Measurements from ENCODE around the gene KIR2DL1.

Gene KIR2DL1

DNA sequence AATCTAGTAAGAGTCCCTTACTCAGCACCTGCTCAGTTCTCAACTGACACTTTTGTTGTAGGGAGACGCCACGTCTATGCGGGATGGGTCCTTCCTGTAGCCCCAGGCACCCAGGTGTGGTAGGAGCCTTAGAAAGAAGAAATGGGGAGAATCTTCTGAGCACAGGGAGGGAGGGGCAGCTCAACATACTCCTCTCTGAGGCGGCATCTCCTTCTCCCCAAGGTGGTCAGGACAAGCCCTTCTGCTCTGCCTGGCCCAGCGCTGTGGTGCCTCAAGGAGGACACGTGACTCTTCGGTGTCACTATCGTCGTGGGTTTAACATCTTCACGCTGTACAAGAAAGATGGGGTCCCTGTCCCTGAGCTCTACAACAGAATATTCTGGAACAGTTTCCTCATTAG lies 35.0 kb downstream of the KIR2DL1 start:
- no peak for ATAC-seq
- TF ChIP-seq ISL1 (CRISPR knock-in tag; IDR thresholded peaks at IDR 0.05) (no peak), PPARA (CRISPR knock-in tag; IDR thresholded peaks at IDR 0.05; ENCODE audit: borderline replicate concordance) (no peak), ZFP3 (CRISPR knock-in tag; IDR thresholded peaks at IDR 0.05) (no peak), ZFP30 (CRISPR knock-in tag; IDR thresholded peaks at IDR 0.05) (no peak), ZC3H10 (CRISPR knock-in tag; IDR thresholded peaks at IDR 0.05) (no peak), CSDC2 (CRISPR knock-in tag; IDR thresholded peaks at IDR 0.05) (no peak), GLIS3 (CRISPR knock-in tag; IDR thresholded peaks at IDR 0.05) (no peak), ZNF565 (CRISPR knock-in tag; conservative IDR thresholded peaks at IDR 0.05; ENCODE audit: low read depth) (no peak), SNAI2 (CRISPR knock-in tag; IDR thresholded peaks at IDR 0.05) (no peak), OSR1 (CRISPR knock-in tag; IDR thresholded peaks at IDR 0.05) (no peak)
- TF ChIP-seq, protein P1, sequence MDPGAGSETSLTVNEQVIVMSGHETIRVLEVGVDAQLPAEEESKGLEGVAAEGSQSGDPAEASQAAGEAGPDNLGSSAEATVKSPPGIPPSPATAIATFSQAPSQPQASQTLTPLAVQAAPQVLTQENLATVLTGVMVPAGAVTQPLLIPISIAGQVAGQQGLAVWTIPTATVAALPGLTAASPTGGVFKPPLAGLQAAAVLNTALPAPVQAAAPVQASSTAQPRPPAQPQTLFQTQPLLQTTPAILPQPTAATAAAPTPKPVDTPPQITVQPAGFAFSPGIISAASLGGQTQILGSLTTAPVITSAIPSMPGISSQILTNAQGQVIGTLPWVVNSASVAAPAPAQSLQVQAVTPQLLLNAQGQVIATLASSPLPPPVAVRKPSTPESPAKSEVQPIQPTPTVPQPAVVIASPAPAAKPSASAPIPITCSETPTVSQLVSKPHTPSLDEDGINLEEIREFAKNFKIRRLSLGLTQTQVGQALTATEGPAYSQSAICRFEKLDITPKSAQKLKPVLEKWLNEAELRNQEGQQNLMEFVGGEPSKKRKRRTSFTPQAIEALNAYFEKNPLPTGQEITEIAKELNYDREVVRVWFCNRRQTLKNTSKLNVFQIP (CRISPR knock-in tag; IDR thresholded peaks at IDR 0.05; ENCODE audit: borderline replicate concordance, low read depth) = no peak
- TF ChIP-seq, protein P2, sequence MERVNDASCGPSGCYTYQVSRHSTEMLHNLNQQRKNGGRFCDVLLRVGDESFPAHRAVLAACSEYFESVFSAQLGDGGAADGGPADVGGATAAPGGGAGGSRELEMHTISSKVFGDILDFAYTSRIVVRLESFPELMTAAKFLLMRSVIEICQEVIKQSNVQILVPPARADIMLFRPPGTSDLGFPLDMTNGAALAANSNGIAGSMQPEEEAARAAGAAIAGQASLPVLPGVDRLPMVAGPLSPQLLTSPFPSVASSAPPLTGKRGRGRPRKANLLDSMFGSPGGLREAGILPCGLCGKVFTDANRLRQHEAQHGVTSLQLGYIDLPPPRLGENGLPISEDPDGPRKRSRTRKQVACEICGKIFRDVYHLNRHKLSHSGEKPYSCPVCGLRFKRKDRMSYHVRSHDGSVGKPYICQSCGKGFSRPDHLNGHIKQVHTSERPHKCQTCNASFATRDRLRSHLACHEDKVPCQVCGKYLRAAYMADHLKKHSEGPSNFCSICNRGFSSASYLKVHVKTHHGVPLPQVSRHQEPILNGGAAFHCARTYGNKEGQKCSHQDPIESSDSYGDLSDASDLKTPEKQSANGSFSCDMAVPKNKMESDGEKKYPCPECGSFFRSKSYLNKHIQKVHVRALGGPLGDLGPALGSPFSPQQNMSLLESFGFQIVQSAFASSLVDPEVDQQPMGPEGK (CRISPR knock-in tag; IDR thresholded peaks at IDR 0.05; ENCODE audit: borderline replicate concordance) = no peak
- TF ChIP-seq, protein P3, sequence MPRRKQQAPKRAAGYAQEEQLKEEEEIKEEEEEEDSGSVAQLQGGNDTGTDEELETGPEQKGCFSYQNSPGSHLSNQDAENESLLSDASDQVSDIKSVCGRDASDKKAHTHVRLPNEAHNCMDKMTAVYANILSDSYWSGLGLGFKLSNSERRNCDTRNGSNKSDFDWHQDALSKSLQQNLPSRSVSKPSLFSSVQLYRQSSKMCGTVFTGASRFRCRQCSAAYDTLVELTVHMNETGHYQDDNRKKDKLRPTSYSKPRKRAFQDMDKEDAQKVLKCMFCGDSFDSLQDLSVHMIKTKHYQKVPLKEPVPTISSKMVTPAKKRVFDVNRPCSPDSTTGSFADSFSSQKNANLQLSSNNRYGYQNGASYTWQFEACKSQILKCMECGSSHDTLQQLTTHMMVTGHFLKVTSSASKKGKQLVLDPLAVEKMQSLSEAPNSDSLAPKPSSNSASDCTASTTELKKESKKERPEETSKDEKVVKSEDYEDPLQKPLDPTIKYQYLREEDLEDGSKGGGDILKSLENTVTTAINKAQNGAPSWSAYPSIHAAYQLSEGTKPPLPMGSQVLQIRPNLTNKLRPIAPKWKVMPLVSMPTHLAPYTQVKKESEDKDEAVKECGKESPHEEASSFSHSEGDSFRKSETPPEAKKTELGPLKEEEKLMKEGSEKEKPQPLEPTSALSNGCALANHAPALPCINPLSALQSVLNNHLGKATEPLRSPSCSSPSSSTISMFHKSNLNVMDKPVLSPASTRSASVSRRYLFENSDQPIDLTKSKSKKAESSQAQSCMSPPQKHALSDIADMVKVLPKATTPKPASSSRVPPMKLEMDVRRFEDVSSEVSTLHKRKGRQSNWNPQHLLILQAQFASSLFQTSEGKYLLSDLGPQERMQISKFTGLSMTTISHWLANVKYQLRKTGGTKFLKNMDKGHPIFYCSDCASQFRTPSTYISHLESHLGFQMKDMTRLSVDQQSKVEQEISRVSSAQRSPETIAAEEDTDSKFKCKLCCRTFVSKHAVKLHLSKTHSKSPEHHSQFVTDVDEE (CRISPR knock-in tag; IDR thresholded peaks at IDR 0.05) = no peak
- TF ChIP-seq, protein P4, sequence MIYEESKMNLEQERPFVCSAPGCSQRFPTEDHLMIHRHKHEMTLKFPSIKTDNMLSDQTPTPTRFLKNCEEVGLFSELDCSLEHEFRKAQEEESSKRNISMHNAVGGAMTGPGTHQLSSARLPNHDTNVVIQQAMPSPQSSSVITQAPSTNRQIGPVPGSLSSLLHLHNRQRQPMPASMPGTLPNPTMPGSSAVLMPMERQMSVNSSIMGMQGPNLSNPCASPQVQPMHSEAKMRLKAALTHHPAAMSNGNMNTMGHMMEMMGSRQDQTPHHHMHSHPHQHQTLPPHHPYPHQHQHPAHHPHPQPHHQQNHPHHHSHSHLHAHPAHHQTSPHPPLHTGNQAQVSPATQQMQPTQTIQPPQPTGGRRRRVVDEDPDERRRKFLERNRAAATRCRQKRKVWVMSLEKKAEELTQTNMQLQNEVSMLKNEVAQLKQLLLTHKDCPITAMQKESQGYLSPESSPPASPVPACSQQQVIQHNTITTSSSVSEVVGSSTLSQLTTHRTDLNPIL (CRISPR knock-in tag; IDR thresholded peaks at IDR 0.05; ENCODE audit: low read depth) = no peak

DNA sequence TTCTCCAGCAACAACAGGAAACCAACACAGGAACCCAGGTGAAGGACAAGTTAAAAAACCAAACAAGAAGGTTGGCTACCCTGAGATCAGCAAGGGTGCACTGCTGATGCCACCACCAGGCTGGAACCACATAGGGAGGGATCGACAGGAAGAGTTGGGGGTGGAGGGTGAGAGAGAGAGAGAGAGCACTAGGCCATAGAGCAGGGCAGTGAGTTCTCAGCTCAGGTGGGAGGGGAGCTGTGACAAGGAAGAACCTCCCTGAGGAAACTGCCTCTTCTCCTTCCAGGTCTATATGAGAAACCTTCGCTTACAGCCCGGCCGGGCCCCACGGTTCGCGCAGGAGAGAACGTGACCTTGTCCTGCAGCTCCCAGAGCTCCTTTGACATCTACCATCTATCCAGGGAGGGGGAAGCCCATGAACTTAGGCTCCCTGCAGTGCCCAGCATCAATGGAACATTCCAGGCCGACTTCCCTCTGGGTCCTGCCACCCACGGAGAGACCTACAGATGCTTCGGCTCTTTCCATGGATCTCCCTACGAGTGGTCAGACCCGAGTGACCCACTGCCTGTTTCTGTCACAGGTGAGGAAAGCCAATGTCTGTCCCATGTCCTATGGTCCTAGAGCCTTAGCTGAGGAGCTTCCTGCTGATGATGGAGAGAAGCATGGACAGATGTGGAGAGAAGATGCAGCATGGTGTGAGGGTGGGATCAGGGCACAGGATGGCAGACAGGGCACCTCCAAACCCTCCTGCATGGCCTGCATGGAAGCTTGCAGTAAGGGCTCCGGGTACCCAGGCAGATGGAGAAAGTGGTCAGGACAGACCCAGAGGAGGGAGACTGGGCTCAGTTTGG lies 36.3 kb downstream of the KIR2DL1 start:
- TF ChIP-seq TOX (CRISPR knock-in tag; IDR thresholded peaks at IDR 0.05; ENCODE audit: borderline replicate concordance) (no peak), ARNTL (CRISPR knock-in tag; IDR thresholded peaks at IDR 0.05; ENCODE audit: borderline replicate concordance, low read depth) (no peak), PPARA (CRISPR knock-in tag; IDR thresholded peaks at IDR 0.05; ENCODE audit: borderline replicate concordance) (no peak), SNAI2 (CRISPR knock-in tag; IDR thresholded peaks at IDR 0.05) (no peak), CSDC2 (CRISPR knock-in tag; IDR thresholded peaks at IDR 0.05) (no peak)
- TF ChIP-seq, protein P3 (CRISPR knock-in tag; IDR thresholded peaks at IDR 0.05) = no peak
- ATAC-seq = no peak

DNA sequence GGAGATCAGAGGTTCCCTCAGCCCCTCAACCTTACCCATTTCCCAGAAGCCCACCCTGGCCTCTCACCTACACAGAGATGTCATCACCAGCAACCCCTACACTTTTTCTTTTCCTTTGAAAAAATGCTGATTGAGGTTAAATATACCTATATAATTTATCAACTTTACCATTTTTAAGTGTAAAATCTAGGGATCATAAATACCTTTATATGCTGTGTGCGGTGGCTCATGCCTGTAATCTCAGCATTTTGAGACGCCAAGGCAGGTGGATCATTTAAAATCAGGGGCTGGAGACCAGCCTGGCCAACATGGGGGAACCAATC lies 36.9 kb downstream of the KIR2DL1 start:
- no peak for ATAC-seq
- no peak for TF ChIP-seq TOX (CRISPR knock-in tag; IDR thresholded peaks at IDR 0.05; ENCODE audit: borderline replicate concordance)
- TF ChIP-seq ZNF70 (CRISPR knock-in tag; IDR thresholded peaks at IDR 0.05) = no peak
- TF ChIP-seq GLIS3 (CRISPR knock-in tag; IDR thresholded peaks at IDR 0.05) = no peak
- TF ChIP-seq OSR1 (CRISPR knock-in tag; IDR thresholded peaks at IDR 0.05) = no peak
- TF ChIP-seq, protein P1 (CRISPR knock-in tag; IDR thresholded peaks at IDR 0.05; ENCODE audit: borderline replicate concordance, low read depth) = no peak
- TF ChIP-seq ZC3H10 (CRISPR knock-in tag; IDR thresholded peaks at IDR 0.05) = no peak
- no peak for TF ChIP-seq ZNF8 (CRISPR knock-in tag; IDR thresholded peaks at IDR 0.05)
- TF ChIP-seq ARNTL (CRISPR knock-in tag; IDR thresholded peaks at IDR 0.05; ENCODE audit: borderline replicate concordance, low read depth) = no peak
- no peak for TF ChIP-seq ZNF565 (CRISPR knock-in tag; conservative IDR thresholded peaks at IDR 0.05; ENCODE audit: low read depth)
- TF ChIP-seq ZFP3 (CRISPR knock-in tag; IDR thresholded peaks at IDR 0.05) = no peak
- TF ChIP-seq RARB (CRISPR knock-in tag; IDR thresholded peaks at IDR 0.05) = no peak
- no peak for TF ChIP-seq ISL1 (CRISPR knock-in tag; IDR thresholded peaks at IDR 0.05)
- TF ChIP-seq BACH2 (CRISPR knock-in tag; IDR thresholded peaks at IDR 0.05; ENCODE audit: borderline replicate concordance) = no peak
- TF ChIP-seq, protein P4 (CRISPR knock-in tag; IDR thresholded peaks at IDR 0.05; ENCODE audit: low read depth) = no peak
- no peak for TF ChIP-seq SNAI2 (CRISPR knock-in tag; IDR thresholded peaks at IDR 0.05)
- no peak for TF ChIP-seq PPARA (CRISPR knock-in tag; IDR thresholded peaks at IDR 0.05; ENCODE audit: borderline replicate concordance)
